HG03097 (cell line): ENCODE data around the gene SAMD15.
"Not testable (repeated sequence)": the region's sequence is repeated elsewhere in the genome, so short reads cannot be mapped to it uniquely, and the experiment has no call there.

Experiments used
- ATAC-seq: cut with Tn5 transposase; IDR thresholded peaks from one replicate; pipeline ENCODE4 v1.9.1; 2021; ENCODE audit not compliant: unreplicated experiment, low FRiP score

The SAMD15 gene

DNA sequence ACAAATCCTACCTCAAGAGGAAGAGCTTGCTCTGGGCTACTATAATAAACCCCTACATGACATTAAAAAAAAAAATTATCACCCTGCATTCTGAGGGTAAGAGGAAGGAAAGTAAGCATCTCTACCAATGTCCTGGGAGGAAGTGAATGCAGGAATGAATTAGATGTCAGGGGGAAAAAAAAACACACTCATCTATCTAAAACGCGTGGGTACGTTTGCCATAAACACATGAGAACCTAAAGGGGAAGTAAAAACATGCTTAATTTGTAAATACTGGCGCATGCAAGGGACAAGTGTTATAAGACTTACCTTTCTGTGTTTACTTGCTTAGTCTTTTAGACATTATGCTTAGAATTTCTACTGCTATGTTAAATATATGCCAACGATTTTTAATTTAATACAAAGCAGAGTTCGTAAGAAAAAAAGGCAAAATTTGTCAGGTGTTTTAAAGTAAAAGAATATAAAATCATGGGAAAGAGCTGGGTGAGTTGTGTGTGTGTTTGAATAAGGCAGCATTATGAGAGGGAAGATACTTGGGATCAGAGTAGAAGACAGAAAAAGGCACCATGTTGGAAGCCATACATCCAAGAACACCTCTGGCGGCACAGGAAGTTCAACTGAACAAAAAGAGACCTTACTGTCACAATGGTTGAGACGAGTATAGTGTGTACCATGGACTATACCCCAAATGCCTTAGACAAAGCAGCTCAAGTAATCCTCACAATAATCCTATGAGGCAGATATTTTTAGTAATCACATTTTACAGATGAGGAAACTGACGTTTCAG is 1.8 kb upstream of the SAMD15 start:
- ATAC-seq: no peak

DNA sequence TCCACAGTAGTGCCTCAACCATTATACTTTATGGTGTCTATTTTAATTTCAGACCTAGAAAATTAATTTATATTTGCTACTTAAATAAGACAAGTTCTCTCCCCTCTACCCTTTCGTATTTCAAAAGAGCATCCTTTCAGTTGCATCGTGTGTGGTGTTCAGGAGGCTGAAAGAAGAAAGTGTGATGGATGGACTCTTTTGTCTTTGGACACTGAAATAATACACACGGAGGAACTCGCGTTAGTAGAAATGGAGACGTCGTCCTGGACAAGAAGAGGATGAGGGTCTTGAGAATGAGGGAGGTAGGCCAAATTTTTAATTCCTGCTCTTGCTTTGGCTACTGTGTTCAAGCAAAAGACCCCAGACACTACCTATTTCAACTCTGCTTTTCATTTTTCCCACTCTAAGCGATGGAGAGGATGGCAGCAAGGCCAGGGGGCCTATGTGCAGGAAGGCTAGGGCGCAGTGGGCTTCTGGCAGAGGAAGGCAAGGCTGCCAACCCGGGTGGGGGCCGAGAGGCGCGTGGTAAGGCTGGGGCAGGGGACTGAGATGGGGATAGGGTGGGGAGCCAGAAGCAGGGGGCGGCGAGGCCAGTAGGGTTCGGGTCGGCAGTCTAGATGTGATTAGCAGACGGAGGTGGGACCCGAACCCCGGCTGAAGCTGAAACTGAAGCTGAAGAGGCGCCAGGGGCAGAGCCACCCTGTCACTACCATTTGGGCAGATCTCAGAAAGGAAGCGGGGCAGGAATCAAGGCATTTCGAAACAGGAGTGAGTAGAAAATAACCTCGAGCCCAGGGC is 1.0 kb upstream of the SAMD15 start:
- ATAC-seq: peak; percentile 11

DNA sequence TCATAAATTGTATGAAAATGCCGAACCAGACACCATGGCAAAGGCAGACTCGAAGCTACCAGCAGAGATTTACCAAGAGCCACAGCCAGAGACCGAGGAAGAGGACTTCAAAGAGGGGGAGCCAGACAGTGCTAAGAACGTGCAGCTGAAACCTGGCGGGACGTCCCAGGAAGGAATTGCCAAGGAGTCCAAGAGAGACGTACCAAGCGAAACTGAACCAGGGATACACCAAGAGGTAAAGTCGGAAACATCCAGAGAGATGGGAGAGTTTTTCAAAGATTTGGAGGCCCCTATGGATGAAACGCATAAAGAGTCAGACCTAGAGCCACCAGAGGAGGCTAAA is 294 bp downstream of the SAMD15 start:
- no peak for ATAC-seq

DNA sequence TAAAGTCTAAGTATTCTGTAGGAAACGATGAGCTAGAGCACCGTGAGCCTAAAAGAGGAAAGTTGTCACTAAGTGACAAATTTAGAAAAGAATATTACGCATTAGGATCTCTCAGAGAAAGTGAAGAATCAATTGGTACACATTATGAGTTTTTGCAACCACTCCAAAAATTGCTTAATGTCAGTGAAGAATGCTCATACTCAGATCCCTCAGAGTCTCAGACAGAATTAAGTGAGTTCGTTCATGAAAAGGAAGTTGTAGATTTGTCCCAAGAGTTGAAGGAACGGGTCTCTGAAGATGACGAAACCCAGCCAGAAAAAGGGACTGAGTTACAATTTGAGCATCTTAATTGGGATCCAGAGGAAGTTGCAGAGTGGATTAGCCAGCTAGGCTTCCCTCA is 1.5 kb downstream of the SAMD15 start:
- ATAC-seq: no peak

DNA sequence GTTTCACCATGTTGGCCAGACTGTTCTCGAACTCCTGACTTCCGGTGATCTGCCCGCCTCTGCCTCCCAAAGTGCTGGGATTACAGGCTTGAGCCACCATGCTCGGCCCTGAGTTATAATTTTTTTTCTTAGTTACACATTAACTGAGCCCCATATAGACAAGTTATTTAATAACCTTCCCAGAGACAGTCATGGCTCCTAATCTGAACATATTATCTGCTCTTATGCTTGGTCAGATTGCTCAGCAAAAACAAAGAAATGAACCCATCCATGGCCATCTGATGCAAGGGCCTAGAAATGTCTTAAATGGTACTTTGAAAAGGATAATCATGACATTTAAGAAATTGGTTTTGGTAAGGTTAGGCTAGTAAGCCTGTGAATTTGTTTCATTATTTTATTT is 13.0 kb downstream of the SAMD15 start:
- no peak for ATAC-seq

DNA sequence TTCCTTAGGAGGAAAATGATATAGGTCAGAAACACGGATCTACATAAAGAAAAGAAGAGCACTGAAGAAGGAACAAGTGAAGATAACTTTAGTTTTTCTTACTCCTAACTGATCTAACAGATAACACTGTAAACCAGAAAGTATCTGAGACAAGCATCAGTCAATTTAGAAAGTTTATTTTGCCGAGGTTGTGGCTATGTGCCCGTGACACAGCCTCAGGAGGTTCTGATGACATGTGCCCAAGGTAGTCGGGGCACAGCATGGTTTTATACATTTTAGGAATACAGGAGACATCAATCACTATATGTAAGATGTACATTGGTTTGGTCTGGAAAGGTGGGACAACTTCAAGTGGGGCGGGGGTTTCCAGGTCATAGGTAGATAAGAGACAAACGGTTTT is 23.0 kb downstream of the SAMD15 start:
- no peak for ATAC-seq

DNA sequence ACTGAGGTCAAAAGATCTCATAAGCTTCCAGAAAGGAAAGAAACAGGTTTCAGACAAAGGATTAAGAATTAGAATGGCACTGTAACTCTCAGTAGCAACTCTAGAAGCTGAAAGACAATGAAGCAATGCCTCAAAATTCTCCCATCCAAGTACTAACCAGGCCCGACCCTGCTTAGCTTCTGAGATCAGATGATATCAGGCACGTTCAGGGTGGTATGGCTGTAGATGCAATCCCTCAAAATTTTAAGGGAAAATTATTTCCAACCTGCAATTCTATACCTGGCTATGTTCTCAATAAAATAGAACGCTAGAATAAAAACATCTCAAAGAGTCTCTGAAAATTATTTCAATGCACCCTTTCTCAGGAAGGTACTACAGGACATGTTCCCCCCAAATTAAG is 26.6 kb downstream of the SAMD15 start:
- no peak for ATAC-seq

DNA sequence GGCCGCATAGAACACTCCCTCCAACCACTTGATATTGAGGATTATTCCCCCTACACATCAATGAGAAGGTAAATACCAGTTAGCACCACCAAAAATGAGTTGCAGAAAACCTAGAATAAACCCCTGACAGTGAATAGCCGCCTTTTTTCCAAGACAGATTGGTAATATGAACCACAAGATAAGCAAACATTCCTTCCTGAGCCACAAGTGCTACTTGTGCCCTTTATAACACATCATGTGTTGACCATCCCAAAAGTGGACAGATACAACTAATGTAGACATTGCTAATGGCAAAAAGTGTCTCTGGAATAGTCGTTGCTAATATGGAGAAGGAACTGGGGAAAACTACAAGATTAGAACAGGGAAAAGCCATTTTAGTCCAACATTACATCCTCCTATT is 28.9 kb downstream of the SAMD15 start:
- no peak for ATAC-seq

DNA sequence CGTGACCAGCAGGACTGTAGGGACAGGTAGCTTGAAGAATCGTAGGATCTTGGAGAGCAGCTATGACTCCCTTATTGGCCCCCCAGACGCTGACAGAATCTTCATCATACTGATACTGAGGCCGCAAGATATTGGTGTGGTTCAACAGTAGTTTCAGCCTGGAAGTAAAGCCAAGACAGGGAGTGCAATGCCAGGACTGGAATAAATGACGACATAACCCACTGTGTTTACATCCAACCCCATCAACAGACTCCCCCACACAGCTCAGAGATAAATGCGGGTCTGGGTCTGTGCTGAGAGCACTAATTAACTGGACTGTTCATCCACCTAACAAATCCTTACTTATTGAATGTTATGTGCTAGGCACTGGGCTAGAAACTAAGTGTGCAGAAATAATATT is 29.5 kb downstream of the SAMD15 start:
- ATAC-seq: no peak

DNA sequence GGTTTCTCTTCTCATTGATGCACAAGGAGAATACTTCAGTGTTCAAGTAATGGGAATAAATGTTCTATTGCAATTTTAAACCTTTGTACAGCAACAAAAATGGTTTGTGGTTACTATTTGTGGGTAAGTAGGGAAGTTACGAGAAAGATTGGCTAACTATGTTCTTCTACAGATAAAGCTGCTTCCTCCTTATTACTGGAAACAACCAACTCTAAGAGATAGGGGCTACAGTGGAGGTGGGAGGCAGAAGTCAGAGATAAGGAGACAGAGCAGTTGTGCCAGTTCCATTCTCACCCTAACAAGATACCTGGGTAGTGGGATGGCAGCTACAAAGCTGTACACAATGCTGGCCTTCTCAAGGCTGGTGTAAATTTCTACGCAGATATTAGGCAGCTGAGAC is 30.0 kb downstream of the SAMD15 start:
- no peak for ATAC-seq

DNA sequence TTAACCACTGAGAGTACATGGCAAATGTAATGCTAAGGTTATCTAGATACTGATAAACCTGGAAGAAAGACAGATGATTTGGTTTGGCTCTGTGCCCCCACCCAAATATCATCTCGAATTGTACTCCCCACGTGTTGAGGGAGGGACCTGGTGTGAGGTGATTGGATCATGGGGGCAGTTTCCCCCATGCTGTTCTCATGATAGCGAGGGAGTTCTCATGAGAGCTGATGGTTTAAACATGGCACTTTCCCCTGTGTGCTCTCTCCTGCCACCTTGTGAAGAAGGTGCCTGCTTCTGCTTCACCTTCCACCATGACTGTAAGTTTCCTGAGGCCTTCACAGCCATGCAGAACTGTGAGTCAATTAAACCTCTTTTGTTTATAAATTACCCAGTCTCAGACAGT is 32.0 kb downstream of the SAMD15 start:
- no peak for ATAC-seq

DNA sequence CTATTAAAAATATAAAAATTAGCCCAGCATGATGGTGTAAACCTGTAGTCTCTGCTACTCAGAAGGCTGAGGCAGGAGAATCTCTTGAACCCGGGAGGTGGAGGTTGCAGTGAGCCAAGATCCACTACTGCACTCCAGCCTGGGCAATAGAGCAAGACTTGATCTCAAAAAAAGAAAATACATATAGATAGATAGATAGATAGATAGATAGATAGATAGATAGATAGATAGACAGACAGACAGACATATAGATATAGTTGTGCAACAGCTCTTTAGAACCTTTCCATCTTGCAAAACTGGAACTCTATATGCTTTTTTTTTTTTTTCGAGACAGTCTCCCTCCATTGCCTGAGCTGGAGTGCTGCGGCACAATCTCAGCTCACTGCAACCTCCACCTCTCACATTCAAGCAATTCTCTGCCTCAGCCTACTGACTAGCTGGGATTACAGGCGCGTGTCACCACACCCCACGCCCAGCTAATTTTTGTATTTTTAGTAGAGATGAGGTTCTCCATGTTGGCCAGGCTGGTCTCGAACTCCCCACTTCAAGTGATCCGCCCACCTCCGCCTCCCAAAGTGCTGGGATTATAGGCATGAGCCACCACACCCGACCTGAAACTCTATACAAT is 38.3 kb downstream of the SAMD15 start:
- ATAC-seq: not testable (repeated sequence)

DNA sequence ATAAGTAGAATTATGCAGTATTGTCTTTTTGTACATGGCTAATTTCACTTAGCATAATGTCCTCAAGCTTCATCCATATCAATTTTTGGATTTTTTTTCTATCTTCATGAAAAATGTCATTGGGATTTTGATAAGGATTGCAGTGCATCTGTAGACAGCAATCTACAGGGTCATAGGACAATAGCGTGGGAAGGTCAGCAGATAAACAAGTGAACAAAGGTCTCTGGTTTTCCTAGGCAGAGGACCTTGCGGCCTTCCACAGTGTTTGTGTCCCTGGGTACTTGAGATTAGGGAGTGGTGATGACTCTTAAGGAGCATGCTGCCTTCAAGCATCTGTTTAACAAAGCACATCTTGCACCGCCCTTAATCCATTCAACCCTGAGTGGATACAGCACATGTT is 38.9 kb downstream of the SAMD15 start:
- not testable (repeated sequence) for ATAC-seq

DNA sequence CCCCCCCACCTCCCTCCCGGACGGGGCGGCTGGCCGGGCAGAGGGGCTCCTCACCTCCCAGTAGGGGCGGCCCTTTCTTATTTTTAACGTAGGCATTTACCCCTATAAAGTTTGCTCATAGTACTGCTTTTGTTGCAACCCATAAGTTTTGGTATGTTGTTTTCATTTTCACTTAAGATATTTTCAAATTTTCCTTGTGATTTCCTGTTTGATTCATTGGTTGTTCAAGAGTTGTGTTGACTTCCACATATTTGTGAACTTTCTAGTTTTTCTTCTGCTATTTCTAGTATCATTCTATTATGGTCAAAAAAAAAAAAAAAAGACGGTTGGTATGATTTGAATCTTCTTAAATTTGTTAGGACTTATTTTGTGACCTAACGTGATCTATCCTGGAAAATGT is 39.7 kb downstream of the SAMD15 start:
- no peak for ATAC-seq

DNA sequence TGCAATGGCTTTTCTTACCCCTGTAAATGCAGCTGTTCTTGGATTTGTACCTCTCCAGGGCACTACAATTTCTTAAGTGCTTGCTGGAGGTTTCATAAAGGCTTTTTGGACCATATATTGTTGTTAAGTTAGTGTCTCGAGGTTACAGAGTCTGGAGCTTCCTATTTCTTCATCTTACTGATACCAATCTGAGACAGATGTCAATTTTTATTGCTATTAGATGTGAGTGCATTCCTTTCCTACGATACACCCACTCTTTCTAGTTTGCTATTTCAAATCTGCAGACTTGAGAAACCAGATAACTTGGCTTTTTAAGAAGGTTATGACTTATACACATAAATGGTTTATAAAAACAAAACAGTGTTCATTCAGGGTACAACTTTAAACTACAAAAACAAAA is 44.0 kb downstream of the SAMD15 start:
- no peak for ATAC-seq

DNA sequence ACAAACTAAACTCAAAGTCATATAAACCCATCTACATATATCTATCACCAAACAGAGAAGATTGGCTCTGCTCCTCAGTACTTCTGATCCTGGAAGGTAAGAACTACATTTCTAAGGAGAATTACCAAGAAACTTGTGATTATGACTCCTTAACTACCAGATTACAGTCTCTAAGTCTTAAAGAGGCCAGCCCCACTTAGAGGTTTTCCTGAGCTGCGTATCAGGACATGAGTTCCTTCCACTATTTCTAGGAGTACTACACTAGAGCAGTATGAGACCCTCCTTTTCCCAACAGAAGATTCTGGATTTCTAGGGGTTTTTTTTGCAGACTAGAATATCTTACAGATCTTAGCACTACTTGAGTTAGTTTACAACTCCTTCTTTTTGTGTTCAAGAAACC is 46.2 kb downstream of the SAMD15 start, which contains the start of gene NOXRED1:
TSS of gene NOXRED1 (minus strand) at position 101 of the 400 bp plus-strand sequence. CDS start 634 bp downstream, outside the sequence.
- ATAC-seq: no peak

DNA sequence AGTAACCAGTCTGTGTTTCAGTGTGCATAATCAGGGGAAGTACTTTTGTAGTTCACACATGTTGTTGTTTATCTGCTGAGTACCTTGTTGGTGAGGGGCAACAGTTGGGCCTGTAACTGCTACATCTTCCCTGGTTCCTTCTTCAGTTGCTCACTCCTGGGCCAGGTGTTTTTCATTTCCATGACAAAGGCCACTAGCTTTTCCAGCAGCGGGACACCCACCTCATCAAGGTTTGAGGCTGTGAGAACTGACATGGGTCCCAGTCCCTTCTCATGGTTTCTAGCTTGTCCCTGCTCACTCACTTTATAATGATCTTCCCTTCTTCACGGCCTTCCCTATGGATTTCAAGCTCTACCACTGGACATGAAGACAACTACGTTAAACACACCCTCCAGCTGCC is 47.7 kb downstream of the SAMD15 start:
- ATAC-seq: no peak

DNA sequence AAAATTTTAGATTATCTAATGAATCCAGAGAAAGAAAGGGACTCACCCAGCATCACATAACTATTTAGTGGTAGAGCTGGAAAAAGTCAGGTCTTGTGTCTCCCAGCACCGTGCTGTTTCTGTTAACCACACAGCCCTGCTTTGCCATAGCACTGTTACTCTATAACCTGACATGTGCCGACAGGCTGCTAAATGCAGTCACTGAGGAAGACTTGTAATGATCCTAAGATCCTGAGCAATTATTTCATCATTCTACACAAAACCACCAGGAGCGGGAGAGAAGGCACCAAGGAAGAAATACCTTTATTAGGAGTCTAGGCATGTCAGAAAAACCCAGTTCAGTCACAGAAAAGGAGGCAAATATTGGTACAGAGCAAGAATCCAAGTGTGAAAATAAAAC is 49.2 kb downstream of the SAMD15 start:
- ATAC-seq: no peak

DNA sequence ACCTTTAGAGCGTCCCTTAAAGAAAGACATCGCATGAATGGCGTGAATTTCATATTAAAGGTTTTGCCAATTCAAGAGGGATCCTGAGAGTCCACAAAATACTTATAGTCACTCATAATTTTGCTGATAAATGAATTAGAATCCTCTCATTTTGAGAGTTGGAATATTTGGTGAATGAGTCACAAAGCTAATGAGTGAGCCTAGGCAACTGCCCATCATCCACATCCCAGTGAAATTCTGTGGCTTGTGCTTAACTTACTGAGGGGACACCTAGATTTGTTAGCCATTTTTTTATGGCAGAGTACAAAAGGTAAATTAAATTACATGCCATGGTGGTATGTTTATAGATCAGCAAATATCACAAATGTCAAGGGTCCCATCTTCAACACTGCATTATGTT is 58.9 kb downstream of the SAMD15 start:
- no peak for ATAC-seq

DNA sequence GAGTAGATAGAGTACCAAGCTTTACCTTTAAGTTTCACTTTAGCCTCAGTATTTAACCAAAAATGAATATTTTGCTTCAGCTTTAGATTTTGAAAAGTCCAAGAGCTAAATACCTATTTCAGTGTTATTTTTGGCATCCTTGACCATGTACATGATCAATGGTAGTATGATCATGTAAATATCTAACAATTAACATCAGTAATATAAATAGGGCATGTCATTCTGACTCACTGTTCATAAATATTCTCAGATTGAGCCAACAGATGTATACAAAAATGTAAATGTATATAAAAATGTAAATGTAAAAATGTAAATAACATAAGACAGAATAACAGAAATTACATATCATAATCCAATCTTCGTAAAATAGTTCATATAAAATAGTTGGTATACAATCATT is 61.4 kb downstream of the SAMD15 start:
- ATAC-seq: no peak

DNA sequence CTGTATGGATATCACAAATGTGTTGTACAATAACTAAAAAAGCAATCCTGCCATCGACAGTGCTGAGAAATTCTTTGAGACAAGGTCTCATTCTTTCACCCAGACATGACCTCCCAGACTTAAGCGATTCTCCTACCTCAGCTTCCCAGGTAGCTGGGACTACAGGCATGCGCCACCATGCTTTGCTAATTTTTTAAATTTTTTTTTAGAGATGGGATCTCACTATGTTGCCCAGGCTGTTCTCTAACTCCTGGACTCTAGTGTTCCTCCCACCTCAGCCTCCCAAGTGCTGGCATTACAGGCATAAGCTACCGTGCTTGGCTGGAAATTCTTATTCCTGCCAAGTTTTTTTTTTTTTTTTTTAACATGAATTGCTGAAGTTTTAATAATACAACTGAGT is 62.7 kb downstream of the SAMD15 start:
- no peak for ATAC-seq
